SK-N-SH (cell line): ENCODE measurements around the gene KCTD8. TPM values are rescaled to one million over a fixed set of nuclear protein-coding genes. Genes with fewer than 3 reads are reported as not detected.

ENCODE experiments used
- CTCF ChIA-PET: fragments of 300-600, 350-600 bp; formaldehyde crosslinking; extraction: SDS; loops from one replicate; lab custom pipeline; 2021; lab: Yijun Ruan, JAX
- POLR2A ChIA-PET: fragments of 350-600 bp; sonication (Branson Sonifier 250); formaldehyde crosslinking; extraction: SDS; loops from one replicate; lab custom pipeline; 2020; ENCODE audit warnings: antibody characterized with exemption, inconsistent platforms; lab: Yijun Ruan, JAX
- DNase-seq: peaks from one replicate; pipeline ENCODE4 v3.0.0; 2012
- H2AFZ ChIP-seq: fragments of 200-600 bp; sonication (generic); 2 replicates; pipeline ENCODE4 v1.8.1; 2016; ENCODE audit warnings: antibody characterized with exemption, mild to moderate bottlenecking, low read depth
- H3F3A ChIP-seq: fragments of 200-600 bp; sonication (generic); replicated peaks from 2 replicates; pipeline ENCODE3; 2016; ENCODE audit warnings: antibody characterized with exemption, mild to moderate bottlenecking; ENCODE audit not compliant: insufficient read depth
- H3K27ac ChIP-seq, 2 experiments: fragments of 200-500 bp in 1 of 2; fragments of 200-600 bp in 1 of 2; sonication (Bioruptor generic) in 1 of 2; sonication (generic), shearing (Covaris generic) in 1 of 2; 2 replicates each; pipeline versions ENCODE4 v1.5.1 to v1.6.1; 2014 to 2016; ENCODE audit warnings: low read depth in 2 of 2, inconsistent platforms in 1 of 2, low read length in 1 of 2, mild to moderate bottlenecking in 1 of 2, mixed read lengths in 1 of 2
- H3K27me3 ChIP-seq: fragments of 200-600 bp; sonication (generic), shearing (Covaris generic); 2 replicates; pipeline ENCODE4 v1.6.1; 2016; ENCODE audit warnings: mixed run types; ENCODE audit not compliant: insufficient read depth
- H3K36me3 ChIP-seq, 2 experiments: fragments of 200-500 bp in 1 of 2; fragments of 200-600 bp in 1 of 2; sonication (Bioruptor generic) in 1 of 2; sonication (generic) in 1 of 2; replicated peaks in 1 of 2; 2 replicates each; pipeline versions ENCODE3 to v1.5.1; 2014 to 2016; ENCODE audit warnings: low read length in 1 of 2, mild to moderate bottlenecking in 1 of 2; ENCODE audit not compliant: insufficient read depth in 2 of 2, control insufficient read depth in 1 of 2
- H3K4me1 ChIP-seq, 2 experiments: fragments of 200-500 bp in 1 of 2; fragments of 200-600 bp in 1 of 2; sonication (Bioruptor generic) in 1 of 2; sonication (generic), shearing (Covaris generic) in 1 of 2; 2 replicates each; pipeline versions ENCODE4 v1.5.1 to v1.6.1; 2014 to 2016; ENCODE audit warnings: low read depth in 1 of 2, low read length in 1 of 2, mixed run types in 1 of 2; ENCODE audit not compliant: insufficient read depth in 2 of 2, control insufficient read depth in 1 of 2
- H3K4me2 ChIP-seq: fragments of 200-600 bp; sonication (generic), shearing (Covaris generic); 2 replicates; pipeline ENCODE4 v1.6.1; 2017; ENCODE audit warnings: mixed run types
- H3K4me3 ChIP-seq, 2 experiments: fragments of 200-500 bp in 1 of 2; fragments of 200-600 bp in 1 of 2; sonication (Bioruptor generic) in 1 of 2; sonication (generic), shearing (Covaris generic) in 1 of 2; 2 replicates each; pipeline versions ENCODE4 v1.5.1 to v1.8.1; 2014 to 2016; ENCODE audit warnings: low read depth in 2 of 2, inconsistent platforms in 1 of 2, low read length in 1 of 2, mild to moderate bottlenecking in 1 of 2, mixed read lengths in 1 of 2, moderate library complexity in 1 of 2
- H3K79me2 ChIP-seq: fragments of 200-600 bp; sonication (generic); 2 replicates; pipeline ENCODE4 v1.8.1; 2017; ENCODE audit warnings: mild to moderate bottlenecking; ENCODE audit not compliant: insufficient read depth
- H3K9ac ChIP-seq: fragments of 200-600 bp; sonication (generic); 2 replicates; pipeline ENCODE4 v1.6.1; 2017; ENCODE audit warnings: mixed run types
- H3K9me2 ChIP-seq: fragments of 200-600 bp; sonication (generic); 2 replicates; pipeline ENCODE4 v1.6.1; 2017; ENCODE audit warnings: mixed run types
- H3K9me3 ChIP-seq: fragments of 200-600 bp; sonication (generic); 2 replicates; pipeline ENCODE4 v1.6.1; 2017; ENCODE audit warnings: mixed run types, mild to moderate bottlenecking, moderate library complexity
- H4K20me1 ChIP-seq: fragments of 200-600 bp; sonication (generic); 2 replicates; pipeline ENCODE4 v1.6.1; 2017; ENCODE audit warnings: mild to moderate bottlenecking, mixed run types; ENCODE audit not compliant: insufficient read depth
- CHD2 ChIP-seq: fragments of 150-350 bp; IDR thresholded peaks from 2 replicates; pipeline ENCODE4 v1.6.1; 2018; ENCODE audit warnings: low read length; ENCODE audit not compliant: partially characterized antibody
- CTCF ChIP-seq: fragments of 200-600 bp; sonication (generic); IDR thresholded peaks from 2 replicates; pipeline ENCODE4 v1.6.1; 2017; ENCODE audit warnings: antibody characterized with exemption, mild to moderate bottlenecking, moderate library complexity
- FOXM1 ChIP-seq: IDR thresholded peaks from 2 replicates; pipeline ENCODE4 v1.4.0; 2012; ENCODE audit warnings: low read depth, mild to moderate bottlenecking
- GABPA ChIP-seq: IDR thresholded peaks from 2 replicates; pipeline ENCODE4 v1.4.0; 2012; ENCODE audit warnings: low read depth, mild to moderate bottlenecking
- GATA2 ChIP-seq: sonication (generic); formaldehyde crosslinking; IDR thresholded peaks from 2 replicates; pipeline ENCODE4 v1.5.0; 2020; ENCODE audit warnings: mild to moderate bottlenecking, missing genetic modification reagents
- IRF3 ChIP-seq: fragments of 150-350 bp; IDR thresholded peaks from 2 replicates; pipeline ENCODE4 v1.6.1; 2016; ENCODE audit warnings: mild to moderate bottlenecking, low read depth, low read length
- POLR2AphosphoS5 ChIP-seq: IDR thresholded peaks from 2 replicates; pipeline ENCODE4 v1.6.1; 2012; ENCODE audit warnings: low read depth, low read length
- RCOR1 ChIP-seq: fragments of 150-350 bp; IDR thresholded peaks from 2 replicates; pipeline ENCODE4 v1.6.1; 2017; ENCODE audit warnings: antibody characterized with exemption, low read length
- REST ChIP-seq: IDR thresholded peaks from 2 replicates; pipeline ENCODE4 v1.6.1; 2012; ENCODE audit warnings: mild to moderate bottlenecking, low read depth, low read length, moderate library complexity
- RXRA ChIP-seq: IDR thresholded peaks from 2 replicates; pipeline ENCODE4 v1.4.0; 2012; ENCODE audit warnings: low read depth, mild to moderate bottlenecking, borderline replicate concordance
- SIN3A ChIP-seq: IDR thresholded peaks from 2 replicates; pipeline ENCODE4 v1.6.1; 2012; ENCODE audit warnings: low read depth, mild to moderate bottlenecking, low read length, moderate library complexity, borderline replicate concordance
- SMC3 ChIP-seq: IDR thresholded peaks from 2 replicates; pipeline ENCODE4 v1.6.1; 2012; ENCODE audit warnings: low read depth, low read length, improper control_type of control experiment
- TAF1 ChIP-seq: IDR thresholded peaks from 2 replicates; pipeline ENCODE4 v1.6.1; 2012; ENCODE audit warnings: low read depth, mild to moderate bottlenecking, low read length, moderate library complexity, borderline replicate concordance
- USF1 ChIP-seq: IDR thresholded peaks from 2 replicates; pipeline ENCODE4 v1.4.0; 2012; ENCODE audit warnings: low read depth, borderline replicate concordance
- USF2 ChIP-seq: fragments of 150-350 bp; IDR thresholded peaks from 2 replicates; pipeline ENCODE4 v1.6.1; 2017; ENCODE audit warnings: antibody characterized with exemption, low read length, low read depth, borderline replicate concordance
- YY1 ChIP-seq: IDR thresholded peaks from 2 replicates; pipeline ENCODE4 v1.4.0; 2012; ENCODE audit warnings: low read depth, mild to moderate bottlenecking
- ZBTB33 ChIP-seq: IDR thresholded peaks from 2 replicates; pipeline ENCODE4 v1.4.0; 2012; ENCODE audit warnings: low read depth, borderline replicate concordance
- WGBS: methylation state at CpG from one replicate; pipeline ENCODE4 v1.1.6; 2017; ENCODE audit warnings: low lambda C conversion rate; 5-methylcytosine and 5-hydroxymethylcytosine counted together
- polyA plus RNA-seq, 3 experiments: library from polyadenylated mRNA; depleted of rRNA; stranded (reverse); fragments of >200 nt; gene quantifications; 2 replicates each; pipeline ENCODE4 v1.2.3, GENCODE V29; 2012

The KCTD8 gene
- polyA plus RNA-seq, 1 of the 3 experiments (the other 2 are of a cell fraction), result not detected

- ChIA-PET CTCF (no interaction called here), POLR2A (no interaction called here)
- no peaks in the 10 kb centered on the region for H3F3A ChIP-seq
- H3K4me1 ChIP-seq, result no peaks in the 10 kb centered on the region; a peak in 1 of 4 replicates
- H4K20me1 ChIP-seq, result no peaks in the 10 kb centered on the region
- 3% methylated on average over 1 of the region's 1 CpG for WGBS
- H3K27me3 ChIP-seq, result no peaks in the 10 kb centered on the region
- no peak for DNase-seq
- H3K9me2 ChIP-seq, result no peaks in the 10 kb centered on the region
- no peaks in the 10 kb centered on the region for H3K9me3 ChIP-seq
- no peaks in the 10 kb centered on the region for H3K36me3 ChIP-seq
- no peak for TF ChIP-seq POLR2AphosphoS5
- no peak for TF ChIP-seq FOXM1
- TF ChIP-seq USF1, result no peak
- no peak for TF ChIP-seq SMC3
- no peak for TF ChIP-seq RXRA
- no peak for TF ChIP-seq GATA2 (CRISPR knock-in tag)
- TF ChIP-seq YY1, result no peak
- TF ChIP-seq SIN3A, result no peak
- TF ChIP-seq GABPA, result no peak
- no peak for TF ChIP-seq CHD2
- no peak for TF ChIP-seq RCOR1
- no peak for TF ChIP-seq ZBTB33
- TF ChIP-seq USF2, result no peak
- TF ChIP-seq IRF3, result no peak
- no peak for TF ChIP-seq REST
- no peak for TF ChIP-seq TAF1
- no peak for TF ChIP-seq CTCF
- H3K9ac ChIP-seq, result no peak overlapping the region
- no peak overlapping the region for H2AFZ ChIP-seq
- H3K27ac ChIP-seq, result no peak overlapping the region
- no peaks in the 10 kb centered on the region for H3K79me2 ChIP-seq
- no peak overlapping the region for H3K4me3 ChIP-seq
- no peak overlapping the region for H3K4me2 ChIP-seq
Observed at GRCh38 chr4:44147571-44148075, 301.0 kb downstream of the KCTD8 start.
